ENCODE data around the gene TANC2. TPM values are rescaled to one million over a fixed set of nuclear protein-coding genes. Genes with fewer than 3 reads are reported as not detected.

The TANC2 gene
- 82.9 TPM for total RNA-seq

GRCh38 chr17:62965686-62966425 lies at the start of gene TANC2:
Gene TANC2 (plus strand): TSS chr17:62966235. CDS start chr17:63009560, 43,325 bp downstream.
- peak; percentile 95 for ATAC-seq
- intact Hi-C loops (cut with DNase I) = loop anchor here (5.0 kb wide), 1 partner anchor 264 kb away; no protein-coding TSS in a partner anchor
- DNase-seq (ENCODE audit: low spot score) = peak; percentile 85

- peak; percentile 92 for ATAC-seq
- intact Hi-C loops (cut with DNase I) = no loop called here
- no peak for DNase-seq (ENCODE audit: low spot score)
Observed at GRCh38 chr17:62916684-62917571, 49.1 kb upstream of the TANC2 start.

- intact Hi-C loops (cut with DNase I) = no loop called here
- no peak for DNase-seq (ENCODE audit: low spot score)
- ATAC-seq = no peak
Observed at GRCh38 chr17:62919388-62919787, 46.6 kb upstream of the TANC2 start.

- intact Hi-C loops (cut with DNase I) = no loop called here
- no peak for ATAC-seq
- no peak for DNase-seq (ENCODE audit: low spot score)
Observed at GRCh38 chr17:62920300-62920699, 45.7 kb upstream of the TANC2 start.

GRCh38 chr17:62921817-62922216 lies 44.2 kb upstream of the TANC2 start:
- intact Hi-C loops (cut with DNase I) = no loop called here
- no peak for DNase-seq (ENCODE audit: low spot score)

GRCh38 chr17:62923258-62924150 lies 42.5 kb upstream of the TANC2 start:
- ATAC-seq (no peak), DNase-seq (ENCODE audit: low spot score) (no peak)
- intact Hi-C loops (cut with DNase I) = no loop called here

More at GRCh38 chr17:62921817-62922216, 44.2 kb upstream of the TANC2 start:
- no peak for ATAC-seq

GRCh38 chr17:62925267-62925836 lies 40.7 kb upstream of the TANC2 start:
- ATAC-seq = no peak
- intact Hi-C loops (cut with DNase I) = no loop called here
- DNase-seq (ENCODE audit: low spot score) = no peak

- DNase-seq (ENCODE audit: low spot score) (no peak), ATAC-seq (no peak)
- intact Hi-C loops (cut with DNase I) = no loop called here
Observed at GRCh38 chr17:62927083-62927482, 39.0 kb upstream of the TANC2 start.

GRCh38 chr17:62929320-62929719 lies 36.7 kb upstream of the TANC2 start:
- ATAC-seq (no peak), DNase-seq (ENCODE audit: low spot score) (no peak)
- intact Hi-C loops (cut with DNase I) = no loop called here

- intact Hi-C loops (cut with DNase I) = no loop called here
- ATAC-seq = no peak
- no peak for DNase-seq (ENCODE audit: low spot score)
Observed at GRCh38 chr17:62931101-62931500, 34.9 kb upstream of the TANC2 start.

GRCh38 chr17:62933501-62934385 lies 32.3 kb upstream of the TANC2 start:
- ATAC-seq = peak; percentile 68
- intact Hi-C loops (cut with DNase I) = no loop called here
- DNase-seq (ENCODE audit: low spot score) = no peak

GRCh38 chr17:62935098-62935497 lies 30.9 kb upstream of the TANC2 start:
- ATAC-seq (no peak), DNase-seq (ENCODE audit: low spot score) (no peak)
- intact Hi-C loops (cut with DNase I) = no loop called here

- intact Hi-C loops (cut with DNase I) = no loop called here
- DNase-seq (ENCODE audit: low spot score) (no peak), ATAC-seq (no peak)
Observed at GRCh38 chr17:62935523-62935922, 30.5 kb upstream of the TANC2 start.

- no peak for ATAC-seq
- no peak for DNase-seq (ENCODE audit: low spot score)
- intact Hi-C loops (cut with DNase I) = no loop called here
Observed at GRCh38 chr17:62937606-62938005, 28.4 kb upstream of the TANC2 start.

- DNase-seq (ENCODE audit: low spot score) = no peak
- intact Hi-C loops (cut with DNase I) = no loop called here
Observed at GRCh38 chr17:62941358-62941991, 24.6 kb upstream of the TANC2 start.

GRCh38 chr17:62948370-62948769 lies 17.7 kb upstream of the TANC2 start:
- ATAC-seq (no peak), DNase-seq (ENCODE audit: low spot score) (no peak)
- intact Hi-C loops (cut with DNase I) = no loop called here

More at GRCh38 chr17:62941358-62941991, 24.6 kb upstream of the TANC2 start:
- no peak for ATAC-seq

GRCh38 chr17:62949036-62949435 lies 17.0 kb upstream of the TANC2 start:
- intact Hi-C loops (cut with DNase I) = no loop called here
- DNase-seq (ENCODE audit: low spot score) (no peak), ATAC-seq (no peak)

Data from sciatic nerve (tissue), 2 donors.